GM12874 (cell line): Measurements from ENCODE around the gene TM4SF1.

Experiments used
- TF ChIP-seq, protein P1 (sequence below): IDR thresholded peaks from 2 replicates; pipeline ENCODE4 v1.5.1; 2011; ENCODE audit warnings: low read depth, mild to moderate bottlenecking, control low read depth, low read length, moderate library complexity; ENCODE audit not compliant: insufficient read depth

Gene TM4SF1

DNA sequence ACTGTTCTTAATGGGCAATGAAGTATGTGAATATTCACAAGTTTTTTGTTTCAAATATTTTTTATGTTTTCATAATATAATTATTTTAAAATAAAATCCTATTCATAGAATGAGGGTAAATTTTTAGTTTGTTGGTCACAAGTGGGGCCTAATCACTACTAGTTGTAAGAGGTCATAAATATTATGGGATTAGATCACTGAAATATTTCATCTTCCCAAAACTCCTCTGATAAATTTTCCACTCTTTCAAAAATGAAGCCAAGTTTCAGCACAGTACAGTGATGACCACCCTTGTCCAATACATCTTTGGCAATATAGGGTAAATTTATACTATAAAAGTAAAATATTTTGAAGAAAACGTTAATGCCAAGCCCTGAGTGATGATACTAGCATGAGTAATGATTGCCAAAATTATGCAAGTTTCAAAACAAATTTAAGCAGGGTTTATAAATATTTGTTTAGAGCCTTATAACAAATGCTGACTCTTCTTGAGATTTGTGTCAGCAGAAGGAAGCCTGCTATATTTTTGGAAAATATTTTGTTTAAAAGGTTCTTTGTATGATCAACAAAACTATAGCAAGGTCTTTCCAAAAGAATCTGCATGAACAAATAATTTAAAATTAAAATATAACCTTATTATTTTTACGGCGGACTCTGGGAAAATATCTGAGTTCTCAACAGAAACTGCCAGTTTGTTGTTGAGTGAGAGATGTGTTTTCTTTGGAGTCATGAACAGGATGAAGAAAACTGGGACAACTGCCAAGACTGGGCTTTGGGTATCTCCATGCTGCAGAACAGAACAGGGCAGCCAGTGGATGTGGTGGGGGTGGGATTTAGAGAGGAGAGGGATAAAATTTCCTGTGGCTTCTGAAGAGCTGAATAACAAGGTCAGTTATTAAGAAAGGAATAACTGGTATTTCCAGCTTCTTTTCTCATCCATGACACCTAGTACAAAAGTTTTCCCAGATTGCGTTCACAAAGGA is 17.9 kb upstream of the TM4SF1 start:
- TF ChIP-seq, protein P1, sequence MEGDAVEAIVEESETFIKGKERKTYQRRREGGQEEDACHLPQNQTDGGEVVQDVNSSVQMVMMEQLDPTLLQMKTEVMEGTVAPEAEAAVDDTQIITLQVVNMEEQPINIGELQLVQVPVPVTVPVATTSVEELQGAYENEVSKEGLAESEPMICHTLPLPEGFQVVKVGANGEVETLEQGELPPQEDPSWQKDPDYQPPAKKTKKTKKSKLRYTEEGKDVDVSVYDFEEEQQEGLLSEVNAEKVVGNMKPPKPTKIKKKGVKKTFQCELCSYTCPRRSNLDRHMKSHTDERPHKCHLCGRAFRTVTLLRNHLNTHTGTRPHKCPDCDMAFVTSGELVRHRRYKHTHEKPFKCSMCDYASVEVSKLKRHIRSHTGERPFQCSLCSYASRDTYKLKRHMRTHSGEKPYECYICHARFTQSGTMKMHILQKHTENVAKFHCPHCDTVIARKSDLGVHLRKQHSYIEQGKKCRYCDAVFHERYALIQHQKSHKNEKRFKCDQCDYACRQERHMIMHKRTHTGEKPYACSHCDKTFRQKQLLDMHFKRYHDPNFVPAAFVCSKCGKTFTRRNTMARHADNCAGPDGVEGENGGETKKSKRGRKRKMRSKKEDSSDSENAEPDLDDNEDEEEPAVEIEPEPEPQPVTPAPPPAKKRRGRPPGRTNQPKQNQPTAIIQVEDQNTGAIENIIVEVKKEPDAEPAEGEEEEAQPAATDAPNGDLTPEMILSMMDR = no peak

DNA sequence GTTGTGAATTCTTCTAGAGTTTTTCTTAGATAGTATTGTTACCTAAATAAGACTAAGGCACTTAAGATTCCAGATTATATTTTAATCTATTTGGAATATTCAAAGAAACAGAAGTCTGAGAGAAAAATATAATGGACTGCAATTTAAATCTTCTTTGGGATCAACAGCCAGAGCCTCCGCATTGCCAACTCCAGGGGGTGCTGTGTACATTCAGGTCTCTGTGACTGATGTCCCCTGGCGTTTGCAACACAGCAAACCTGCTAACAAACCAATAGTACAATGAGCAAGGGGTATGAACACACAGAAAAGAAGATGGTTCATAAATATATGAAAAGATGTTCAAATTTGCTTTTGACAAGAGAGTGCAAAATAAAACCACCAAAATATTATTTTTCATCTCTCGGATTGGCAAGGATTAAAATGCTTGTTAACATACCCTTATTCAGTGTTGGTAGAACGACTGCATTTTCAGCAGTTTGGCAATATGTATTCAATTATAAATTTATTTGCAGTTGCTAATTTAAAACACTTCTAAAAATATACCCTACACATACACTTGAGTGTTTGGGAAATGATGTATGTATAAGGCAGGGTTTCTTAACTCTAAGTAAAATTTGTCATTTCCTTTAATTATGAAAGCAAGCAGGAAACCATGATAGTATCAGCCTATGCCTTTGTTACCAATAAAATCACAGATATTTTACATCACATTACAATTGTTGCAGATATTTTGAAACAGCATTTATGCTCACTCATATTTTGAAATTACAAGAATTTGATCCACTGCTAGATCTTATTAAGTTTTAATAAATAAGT is 16.1 kb upstream of the TM4SF1 start:
- TF ChIP-seq, protein P1 = peak; percentile 76

DNA sequence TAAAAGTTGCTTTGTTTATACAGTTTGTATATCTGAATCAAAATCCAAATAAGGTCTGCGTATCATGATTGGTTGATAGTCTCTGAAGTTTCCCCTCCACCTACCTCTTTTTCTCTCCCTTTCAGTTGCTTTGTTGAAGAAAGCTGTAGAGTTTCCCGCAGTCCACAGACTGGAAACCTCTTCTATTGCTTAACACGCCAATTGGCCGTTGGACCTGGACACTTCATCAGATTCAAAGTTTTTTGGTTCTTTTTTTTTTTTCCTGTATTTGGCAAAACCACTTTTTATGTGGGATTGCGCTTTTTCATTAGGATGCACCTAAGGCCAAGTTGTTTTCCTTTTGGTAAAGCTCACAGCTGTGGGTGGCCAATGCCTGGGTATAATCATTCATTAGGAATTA is 14.5 kb upstream of the TM4SF1 start:
- TF ChIP-seq, protein P1 = no peak

DNA sequence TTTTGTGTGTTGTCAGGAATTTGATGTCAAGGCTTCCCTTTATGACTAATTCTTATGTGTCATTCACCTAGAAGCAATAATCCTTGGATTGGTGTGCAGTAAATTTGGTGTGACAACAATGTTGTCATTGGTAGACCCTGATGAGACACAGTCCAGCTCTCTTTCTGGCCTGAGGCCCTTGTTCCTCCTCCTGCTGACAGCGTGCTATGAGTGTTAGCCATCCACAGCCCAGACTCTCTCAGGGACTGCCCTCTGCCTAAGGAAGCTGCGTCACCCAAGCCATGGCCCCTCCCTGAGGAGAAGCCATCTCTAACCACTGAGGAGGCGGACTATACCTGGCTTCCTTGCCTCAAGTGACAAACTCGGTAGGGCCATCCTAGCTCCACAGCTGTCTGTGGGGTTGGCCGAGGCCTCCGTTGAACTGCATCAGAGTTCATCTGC is 13.3 kb upstream of the TM4SF1 start:
- TF ChIP-seq, protein P1 = no peak

DNA sequence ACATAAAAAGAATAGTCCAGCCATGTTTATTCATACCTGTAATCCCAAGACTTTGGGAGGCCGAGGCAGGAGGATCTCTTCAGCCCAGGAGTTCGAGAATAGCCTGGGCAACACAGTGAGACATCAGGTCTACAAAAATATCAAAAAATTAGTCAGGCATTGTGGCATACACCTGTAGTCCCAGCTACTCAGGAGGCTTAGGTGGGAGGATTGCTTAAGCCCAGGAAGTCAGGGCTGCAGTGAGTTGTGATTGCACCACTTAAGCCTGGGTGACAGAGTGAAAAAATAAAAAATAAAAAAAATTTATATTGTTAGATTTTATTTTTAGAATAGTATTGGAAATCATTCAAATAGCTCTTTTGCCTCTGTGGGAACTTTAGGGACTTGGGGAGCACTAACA is 12.8 kb upstream of the TM4SF1 start:
- TF ChIP-seq, protein P1 = no peak

DNA sequence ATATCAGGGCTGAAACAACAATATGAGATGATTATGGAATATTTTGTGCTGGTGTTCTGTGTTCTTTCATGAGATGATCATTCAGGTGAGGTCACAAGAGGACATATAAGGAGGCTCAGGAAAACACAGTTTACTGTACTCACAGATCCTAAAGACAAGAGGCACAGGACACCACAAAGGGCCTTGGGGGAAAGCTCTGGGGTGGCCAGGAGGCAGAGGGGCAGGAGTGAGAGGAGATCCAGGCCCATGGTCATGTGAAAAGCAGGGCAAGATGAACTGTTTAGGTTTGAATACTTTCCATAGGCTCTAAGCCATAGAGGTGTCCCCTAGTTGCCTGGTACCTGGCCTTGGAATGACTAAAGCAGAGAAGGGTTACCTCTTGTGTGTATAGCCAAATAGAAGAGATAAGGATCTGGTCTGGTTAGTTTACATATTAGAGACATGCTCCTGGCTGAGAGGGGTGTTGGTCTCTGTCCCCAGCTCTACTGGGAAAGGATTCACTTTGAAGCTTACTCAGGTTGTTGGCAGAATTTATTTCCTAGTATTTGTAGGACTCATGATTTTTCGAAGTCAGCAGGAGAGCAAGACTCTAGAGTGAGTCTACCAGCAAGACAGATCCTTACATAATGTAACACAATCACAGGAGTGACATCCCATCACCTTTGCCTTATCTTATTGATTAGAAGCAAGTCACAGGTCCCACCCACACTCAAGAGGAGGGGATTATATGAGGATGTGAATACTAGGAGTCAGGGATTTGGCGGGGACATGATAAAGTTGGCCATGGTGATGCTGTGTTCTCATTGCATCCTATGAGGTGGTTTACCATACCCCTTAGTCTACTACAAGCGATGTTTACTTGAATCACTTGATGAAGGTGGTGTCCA is 11.3 kb upstream of the TM4SF1 start:
- TF ChIP-seq, protein P1 = no peak
